K562 (cell line): ENCODE results near the gene TTC23L. TPM values are rescaled to one million over a fixed set of nuclear protein-coding genes. Genes with fewer than 3 reads are reported as not detected.

Experiments
- BDP1 ChIP-seq: IDR thresholded peaks from 3 replicates; pipeline ENCODE4 v1.6.1; 2011; ENCODE audit not compliant: insufficient read length, insufficient read depth
- CHD2 ChIP-seq: IDR thresholded peaks from 2 replicates; pipeline ENCODE4 v1.6.1; 2011; ENCODE audit warnings: low read depth, low read length
- ESRRA ChIP-seq: fragments of 450-650 bp; IDR thresholded peaks from 2 replicates; pipeline ENCODE4 v1.6.1; 2014; ENCODE audit warnings: low read depth, mild to moderate bottlenecking, moderate library complexity, borderline replicate concordance
- FIP1L1 ChIP-seq: fragments of 200-400 bp; formaldehyde crosslinking; IDR thresholded peaks from 2 replicates; pipeline ENCODE4 v1.6.1; 2018; ENCODE audit warnings: mild to moderate bottlenecking, low read depth, low read length; ENCODE audit not compliant: poor library complexity, severe bottlenecking
- FUS ChIP-seq: fragments of 200-400 bp; formaldehyde crosslinking; optimal IDR thresholded peaks from 2 replicates; pipeline ENCODE3; 2017; ENCODE audit warnings: low read depth, low read length
- HLTF ChIP-seq: fragments of 450-650 bp; IDR thresholded peaks from 2 replicates; pipeline ENCODE4 v1.6.1; 2016
- MEF2A ChIP-seq: IDR thresholded peaks from 2 replicates; pipeline ENCODE4 v1.6.1; 2011; ENCODE audit warnings: low read depth, mild to moderate bottlenecking, low read length, moderate library complexity; ENCODE audit not compliant: control insufficient read depth
- MLLT1 ChIP-seq, 2 experiments: fragments of 450-650 bp; IDR thresholded peaks; 2 replicates each; pipeline ENCODE4 v1.6.1; 2016
- OTX1 ChIP-seq: fragments of 450-650 bp; formaldehyde crosslinking; IDR thresholded peaks from 2 replicates; pipeline ENCODE4 v1.4.0; 2022; ENCODE audit warnings: mild to moderate bottlenecking
- RFX1 ChIP-seq: fragments of 450-650 bp; IDR thresholded peaks from 2 replicates; pipeline ENCODE4 v1.6.1; 2016; ENCODE audit warnings: mild to moderate bottlenecking, moderate library complexity
- STAT5A ChIP-seq: IDR thresholded peaks from 2 replicates; pipeline ENCODE4 v1.6.1; 2012; ENCODE audit warnings: low read length, inconsistent platforms, borderline replicate concordance
- SUPT5H ChIP-seq: fragments of 450-650 bp; IDR thresholded peaks from 2 replicates; pipeline ENCODE4 v1.6.1; 2016
- TAL1 ChIP-seq: fragments of 450-650 bp; IDR thresholded peaks from 2 replicates; pipeline ENCODE4 v1.6.1; 2016; ENCODE audit warnings: mild to moderate bottlenecking
- TRIM25 ChIP-seq: fragments of 450-650 bp; IDR thresholded peaks from 2 replicates; pipeline ENCODE4 v1.7.0; 2016; ENCODE audit warnings: borderline replicate concordance
- ZBTB33 ChIP-seq: sonication (generic); formaldehyde crosslinking; IDR thresholded peaks from 2 replicates; pipeline ENCODE4 v1.8.1; 2023; ENCODE audit warnings: mild to moderate bottlenecking, missing genetic modification reagents
- ZFP36 ChIP-seq: fragments of 150-350 bp; IDR thresholded peaks from 2 replicates; pipeline ENCODE4 v1.6.1; 2018; ENCODE audit warnings: low read length, low read depth; ENCODE audit not compliant: partially characterized antibody
- ZNF589 ChIP-seq: fragments of 200-800 bp; sonication (Bioruptor generic); IDR thresholded peaks from 2 replicates; pipeline ENCODE4 v1.6.1; 2016; ENCODE audit warnings: low read depth, missing genetic modification characterization, missing compliant biosample characterization
- ZNF764 ChIP-seq: fragments of 250-450 bp; sonication (Bioruptor Pico); IDR thresholded peaks from 2 replicates; pipeline ENCODE4 v1.4.0; 2020; ENCODE audit warnings: low read depth, mild to moderate bottlenecking, moderate library complexity
- polyA plus RNA-seq, 8 experiments: library from polyadenylated mRNA; depleted of rRNA in 4 of 8; stranded (reverse) in 5 of 8; unstranded in 3 of 8; fragments of >200 nt; fragmentation: Nextera tagmentation in 2 of 8; fragmentation: Illumina TruSeq in 1 of 8; extraction: Ambion mirVana in 2 of 8; extraction: Trizol in 1 of 8; gene quantifications; 2 replicates each; pipeline versions ENCODE4 v1.2.1 to v1.2.3, GENCODE V29; 2011 to 2014; ENCODE audit warnings: inconsistent platforms in 1 of 8, missing spikeins in 1 of 8
- total RNA-seq, 7 experiments: library from RNA; depleted of rRNA in 6 of 7; stranded (reverse); fragments of >200 nt in 6 of 7; fragmentation: Illumina TruSeq in 2 of 7; extraction: Trizol in 2 of 7; gene quantifications; 2 replicates each; pipeline versions ENCODE4 v1.2.1 to v1.2.3, GENCODE V29; 2011 to 2021; ENCODE audit warnings: low replicate concordance in 1 of 7
- TF ChIP-seq, protein P1 (sequence below), 2 experiments: fragments of 200-800 bp in 1 of 2; sonication (Bioruptor generic) in 1 of 2; sonication (generic) in 1 of 2; formaldehyde crosslinking in 1 of 2; IDR thresholded peaks in 1 of 2; conservative IDR thresholded peaks in 1 of 2; 2 replicates each; pipeline versions ENCODE4 v1.5.0 to v1.6.1; 2016 to 2020; ENCODE audit warnings: missing compliant biosample characterization in 1 of 2, missing genetic modification characterization in 1 of 2, missing genetic modification reagents in 1 of 2
- TF ChIP-seq, protein P2 (sequence below): fragments of 450-650 bp; formaldehyde crosslinking; conservative IDR thresholded peaks from 2 replicates; pipeline ENCODE4 v1.4.0; 2022; ENCODE audit warnings: mild to moderate bottlenecking, missing genetic modification characterization

TTC23L gene
- total and polyA plus RNA-seq, 9 of the 15 experiments (the other 6 are each of a cell fraction or from before 2014, with no cell fraction given): 0.03 to 0.32 (median 0.14) TPM; not detected in 2

GRCh38 chr5:34929720-34930461 is 90.9 kb downstream of the TTC23L start (continued):
- no peak for TF ChIP-seq ESRRA
- no peak for TF ChIP-seq CHD2
- TF ChIP-seq, protein P1, sequence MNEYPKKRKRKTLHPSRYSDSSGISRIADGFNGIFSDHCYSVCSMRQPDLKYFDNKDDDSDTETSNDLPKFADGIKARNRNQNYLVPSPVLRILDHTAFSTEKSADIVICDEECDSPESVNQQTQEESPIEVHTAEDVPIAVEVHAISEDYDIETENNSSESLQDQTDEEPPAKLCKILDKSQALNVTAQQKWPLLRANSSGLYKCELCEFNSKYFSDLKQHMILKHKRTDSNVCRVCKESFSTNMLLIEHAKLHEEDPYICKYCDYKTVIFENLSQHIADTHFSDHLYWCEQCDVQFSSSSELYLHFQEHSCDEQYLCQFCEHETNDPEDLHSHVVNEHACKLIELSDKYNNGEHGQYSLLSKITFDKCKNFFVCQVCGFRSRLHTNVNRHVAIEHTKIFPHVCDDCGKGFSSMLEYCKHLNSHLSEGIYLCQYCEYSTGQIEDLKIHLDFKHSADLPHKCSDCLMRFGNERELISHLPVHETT (CRISPR knock-in tag; conservative IDR thresholded peaks at IDR 0.05 in 1 of 2, IDR thresholded peaks at IDR 0.05 in 1 of 2): peak in 1 of 2 experiments; percentile 97; a peak in 2 of 4 replicates
- no peak for TF ChIP-seq MEF2A
- TF ChIP-seq OTX1 (CRISPR knock-in tag): 0 out of 2 replicates have a peak, but pooled peaks have one; percentile 29
- no peak for TF ChIP-seq TAL1
- no peak for TF ChIP-seq ZBTB33 (CRISPR knock-in tag)
- no peak for TF ChIP-seq ZNF589 (CRISPR knock-in tag)
- peak; percentile 60 for TF ChIP-seq SUPT5H
- TF ChIP-seq HLTF: 0 out of 2 replicates have a peak, but pooled peaks have one; percentile 30
- TF ChIP-seq MLLT1 (IDR thresholded peaks at IDR 0.05): peak; percentile 36 to 52; a peak in 1 of 4 replicates
- peak; percentile 35 for TF ChIP-seq FIP1L1
- TF ChIP-seq, protein P2, sequence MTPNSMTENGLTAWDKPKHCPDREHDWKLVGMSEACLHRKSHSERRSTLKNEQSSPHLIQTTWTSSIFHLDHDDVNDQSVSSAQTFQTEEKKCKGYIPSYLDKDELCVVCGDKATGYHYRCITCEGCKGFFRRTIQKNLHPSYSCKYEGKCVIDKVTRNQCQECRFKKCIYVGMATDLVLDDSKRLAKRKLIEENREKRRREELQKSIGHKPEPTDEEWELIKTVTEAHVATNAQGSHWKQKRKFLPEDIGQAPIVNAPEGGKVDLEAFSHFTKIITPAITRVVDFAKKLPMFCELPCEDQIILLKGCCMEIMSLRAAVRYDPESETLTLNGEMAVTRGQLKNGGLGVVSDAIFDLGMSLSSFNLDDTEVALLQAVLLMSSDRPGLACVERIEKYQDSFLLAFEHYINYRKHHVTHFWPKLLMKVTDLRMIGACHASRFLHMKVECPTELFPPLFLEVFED (CRISPR knock-in tag): no peak
- TF ChIP-seq ZFP36: no peak
- TF ChIP-seq STAT5A: no peak
- TF ChIP-seq TRIM25: no peak
- no peak for TF ChIP-seq FUS
- TF ChIP-seq RFX1: no peak
- TF ChIP-seq ZNF764: no peak; the same call in 1 of the 2 replicates
- TF ChIP-seq BDP1: no peak
